MCF 10A (cell line): ENCODE results near the gene TMC8. TPM values are rescaled to one million over a fixed set of nuclear protein-coding genes. Genes with fewer than 3 reads are reported as not detected.

Experiments used
- BruUV-seq: library from RNA; stranded (reverse); fragments of 400-500 nt; replicated peaks from 2 replicates; lab custom pipeline; 2021; lab: Mats Ljungman, UMichigan
- CTCF ChIA-PET: fragments of 300-600 bp; sonication (Branson Sonifier 250); formaldehyde crosslinking; extraction: SDS; loops from one replicate; lab custom pipeline; 2021; ENCODE audit warnings: antibody characterized with exemption, inconsistent platforms; lab: Yijun Ruan, JAX
- POLR2A ChIA-PET: fragments of 300-600, 350-650 bp; sonication (Branson Sonifier 250); formaldehyde crosslinking; extraction: SDS; loops from one replicate; lab custom pipeline; 2020; ENCODE audit warnings: antibody characterized with exemption, inconsistent platforms; lab: Yijun Ruan, JAX
- DNase-seq: peaks from one replicate; pipeline ENCODE4 v3.0.0-alpha.2; 2018; ENCODE audit not compliant: unreplicated experiment
- H3K27ac Mint-ChIP-seq: one replicate; pipeline ENCODE4 v1.8.0; 2022; ENCODE audit warnings: mild to moderate bottlenecking, low read depth, mixed read lengths; ENCODE audit not compliant: unreplicated experiment
- H3K27me3 Mint-ChIP-seq: one replicate; pipeline ENCODE4 v1.8.0; 2022; ENCODE audit warnings: mixed read lengths; ENCODE audit not compliant: insufficient read depth, unreplicated experiment
- H3K36me3 Mint-ChIP-seq: one replicate; pipeline ENCODE4 v1.8.0; 2022; ENCODE audit warnings: mild to moderate bottlenecking, moderate library complexity, mixed read lengths; ENCODE audit not compliant: insufficient read depth, unreplicated experiment
- H3K4me1 Mint-ChIP-seq: one replicate; pipeline ENCODE4 v1.8.0; 2022; ENCODE audit warnings: mixed read lengths; ENCODE audit not compliant: insufficient read depth, unreplicated experiment
- H3K4me3 Mint-ChIP-seq: one replicate; pipeline ENCODE4 v1.8.0; 2022; ENCODE audit warnings: mild to moderate bottlenecking, moderate library complexity, mixed read lengths; ENCODE audit not compliant: unreplicated experiment
- H3K9me3 Mint-ChIP-seq: one replicate; pipeline ENCODE4 v1.8.0; 2022; ENCODE audit warnings: mixed read lengths; ENCODE audit not compliant: unreplicated experiment
- CTCF ChIP-seq: fragments of 200-600 bp; IDR thresholded peaks from one replicate; pipeline ENCODE4 v1.8.0; 2022; ENCODE audit warnings: antibody characterized with exemption, mild to moderate bottlenecking; ENCODE audit not compliant: unreplicated experiment
- intact Hi-C: fragments of 100-400 bp; cut with micrococcal nuclease; formaldehyde crosslinking; loops from 2 replicates; pipeline ENCODE4 v1.14.1; 2022
- total RNA-seq: library from RNA; stranded (reverse); gene quantifications from 2 replicates; pipeline ENCODE4 v1.2.3, GENCODE V29; 2022

Gene TMC8
- total RNA-seq, 1 experiment from 2014 or later: not detected

GRCh38 chr17:78186692-78187595 is 56.4 kb downstream of the TMC8 start, which contains the start of the genes AFMID and TK1:
AFMID (plus strand) TSS chr17:78187362; CDS start chr17:78187371, 9 bp downstream.
TK1 (minus strand) TSS chr17:78187052; CDS start chr17:78186994, 58 bp downstream.
- peak within 1 kb of the TSS; percentile 67 for H3K27ac Mint-ChIP-seq
- peak within 1 kb of the TSS; percentile 95 for H3K4me3 Mint-ChIP-seq
- peaks cover 12% of the 10 kb centered on the region for H3K4me1 Mint-ChIP-seq
- intact Hi-C loops: loop anchor here (1.0 kb wide), 1 partner anchor 27 kb away; the partner anchor contains the start of gene BIRC5
- no TSS peak for BruUV-seq
- no peaks in the 10 kb centered on the region for H3K27me3 Mint-ChIP-seq
- no peaks in the 10 kb centered on the region for H3K9me3 Mint-ChIP-seq
- peak; percentile 97 for DNase-seq
- peak; percentile 71 for TF ChIP-seq CTCF
- POLR2A ChIA-PET: interaction anchor here (0.5 to 1.4 kb wide), 9 partner anchors 11 to 237 kb away, joined by 3 to 4 read pairs (median 3); no protein-coding TSS in a partner anchor
- CTCF ChIA-PET: interaction anchor here (0.5 to 1.5 kb wide), 13 partner anchors 10 to 680 kb away, joined by 3 to 8 read pairs (median 3); no protein-coding TSS in a partner anchor
- peaks cover 32% of the 10 kb centered on the region for H3K36me3 Mint-ChIP-seq

Other genes starting within 250 kb of the TMC8 start
- gene TNRC6C, start 172.1 kb upstream of the TMC8 start, total RNA-seq: 15.7 and 16.4 TPM in 2 replicates
- 3.1 and 7.3 TPM in 2 replicates for gene TMC6, start 2.0 kb upstream of the TMC8 start, total RNA-seq
- not detected in 2 replicates for gene C17orf99, start 15.6 kb downstream of the TMC8 start, total RNA-seq
- 52.2 and 54.2 TPM in 2 replicates for gene SYNGR2, start 37.8 kb downstream of the TMC8 start, total RNA-seq
- 8.5 and 21.4 TPM in 2 replicates for gene TK1, start 56.3 kb downstream of the TMC8 start, total RNA-seq
- 18.7 and 22.2 TPM in 2 replicates for gene AFMID, start 56.6 kb downstream of the TMC8 start, total RNA-seq
- 24.6 and 45.6 TPM in 2 replicates for gene BIRC5, start 83.5 kb downstream of the TMC8 start, total RNA-seq
- not detected in 2 replicates for gene TMEM235, start 100.9 kb downstream of the TMC8 start, total RNA-seq
- 2.5 and 4.8 TPM in 2 replicates for gene SOCS3, start 229.3 kb downstream of the TMC8 start, total RNA-seq
- 25.7 and 31.8 TPM in 2 replicates for gene PGS1, start 247.9 kb downstream of the TMC8 start, total RNA-seq